ENCODE data around the gene AOAH. TPM values are rescaled to one million over a fixed set of nuclear protein-coding genes. Genes with fewer than 3 reads are reported as not detected.
"Not testable (repeated sequence)": the region's sequence is repeated elsewhere in the genome, so short reads cannot be mapped to it uniquely, and the experiment has no call there.

Gene AOAH
- polyA plus RNA-seq, 5 donors: 4.4 to 7.6 (median 4.8) TPM

DNA sequence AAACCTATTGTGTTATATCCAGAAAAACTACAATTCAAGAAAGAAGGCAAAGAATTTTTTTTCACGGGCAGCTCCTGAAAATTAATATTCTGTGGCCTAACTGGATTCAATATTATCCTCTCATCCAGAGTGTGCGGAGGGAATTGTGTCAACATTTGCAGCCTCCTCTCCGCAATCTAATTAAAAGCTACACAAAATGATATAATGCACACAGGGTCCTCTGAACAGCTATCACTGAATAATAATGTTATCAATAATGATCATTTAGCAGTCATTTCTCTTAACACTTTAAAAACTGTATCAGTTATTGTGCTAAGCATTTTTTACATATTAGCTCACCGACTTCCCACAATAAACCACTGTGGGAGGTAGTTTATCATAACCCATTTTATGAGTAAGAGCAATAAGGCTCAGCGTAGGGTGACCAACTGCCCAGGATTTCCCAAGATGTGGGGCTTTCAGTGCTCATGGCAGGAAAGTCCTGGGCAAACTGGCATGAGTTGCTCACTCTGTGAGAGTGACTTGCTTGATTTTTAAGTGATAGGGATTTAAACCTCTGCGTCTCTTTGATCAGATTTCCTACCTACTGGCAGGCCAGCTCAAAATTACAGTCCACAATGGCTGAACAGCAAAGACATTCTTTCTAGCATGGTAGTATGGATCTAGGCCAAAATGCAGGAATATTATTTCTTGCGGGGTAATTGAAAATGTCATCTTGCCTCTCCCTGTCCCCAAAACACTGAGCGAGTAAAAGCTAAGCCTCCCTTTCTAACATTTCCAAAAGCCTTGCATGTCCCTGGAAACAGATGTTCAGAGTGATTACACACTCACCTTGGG lies 65.7 kb downstream of the AOAH start:
- no peak for DNase-seq

DNA sequence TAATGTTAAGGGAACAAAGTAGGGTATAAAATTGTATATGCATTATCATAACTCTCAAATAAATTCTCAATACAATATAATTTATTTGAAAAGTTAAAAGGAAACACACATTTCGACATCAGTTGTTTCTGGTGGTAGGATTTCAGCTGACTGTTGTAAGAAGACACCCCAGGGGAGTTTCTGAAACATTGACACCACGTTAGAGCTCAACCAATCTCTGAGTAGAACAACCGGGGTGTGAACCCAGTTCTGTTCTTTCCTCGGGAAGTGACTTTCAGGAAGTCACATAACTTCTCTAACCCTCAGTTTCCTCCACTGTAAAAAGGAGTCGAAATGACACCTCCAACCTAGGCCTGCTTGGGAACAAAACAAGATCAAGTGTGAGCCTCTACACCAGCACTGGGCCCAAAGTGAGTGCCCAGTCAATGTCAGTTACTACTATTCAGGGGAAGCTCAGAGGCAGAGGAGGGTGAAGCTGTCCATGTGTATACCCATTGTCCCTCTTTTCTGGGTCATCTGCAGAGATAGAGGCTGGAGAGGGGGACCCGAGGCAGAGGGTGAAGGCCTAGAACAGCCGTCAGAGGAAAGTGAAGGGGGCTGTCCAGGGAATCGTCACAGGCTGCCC lies 67.1 kb downstream of the AOAH start:
- DNase-seq: no peak

DNA sequence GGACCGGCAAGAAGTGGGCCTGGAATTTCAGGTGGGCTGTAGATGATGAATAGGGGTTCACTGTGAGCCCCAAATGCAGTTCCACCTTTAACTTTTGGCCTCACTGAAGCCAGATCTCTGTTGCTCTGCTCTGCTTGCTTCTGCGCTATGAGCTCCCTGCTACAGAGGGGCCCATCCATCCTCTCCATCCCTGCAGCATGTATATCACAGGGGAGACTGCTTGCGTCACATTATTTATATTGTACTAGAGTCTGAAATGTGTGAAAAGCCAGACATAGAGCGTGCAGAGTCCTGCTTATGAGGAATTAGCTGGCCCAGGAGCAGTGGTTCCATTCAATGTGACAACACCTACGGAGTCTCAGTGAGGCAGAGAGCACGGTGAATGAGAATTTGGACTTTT lies 69.9 kb downstream of the AOAH start:
- no peak for DNase-seq

DNA sequence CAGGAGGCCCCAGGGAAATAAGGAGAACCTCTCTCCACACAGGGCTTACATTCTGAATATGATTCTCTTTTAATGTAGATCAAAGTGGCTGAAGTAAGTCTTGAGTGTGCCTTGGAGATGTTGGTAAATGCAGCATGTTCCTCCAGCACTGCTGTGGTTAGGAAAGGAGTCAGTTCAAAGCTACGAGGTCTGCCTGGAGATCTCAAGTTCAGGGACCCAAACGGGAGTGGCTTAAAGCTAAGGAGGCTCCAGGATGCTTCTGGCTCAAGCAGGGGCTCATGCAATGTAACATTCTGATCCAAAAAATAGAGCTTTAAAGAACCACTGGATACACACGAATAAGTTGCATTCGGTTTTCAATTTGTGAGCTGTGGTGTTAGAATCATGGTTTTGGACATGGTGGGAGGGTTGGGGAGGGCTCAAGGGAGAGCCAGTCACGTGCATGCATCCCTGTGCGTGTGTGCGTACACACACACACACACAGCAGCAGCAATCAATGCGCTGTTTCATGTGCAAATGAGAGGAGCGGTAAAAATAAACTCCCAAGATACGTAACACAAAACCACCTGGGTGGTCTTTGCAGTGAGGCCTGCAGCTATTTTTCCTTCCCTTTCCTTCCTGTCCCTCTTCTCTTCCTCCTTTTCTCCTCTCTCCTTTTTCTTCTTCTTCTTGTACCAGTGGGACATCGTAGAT lies 70.5 kb downstream of the AOAH start:
- no peak for DNase-seq

DNA sequence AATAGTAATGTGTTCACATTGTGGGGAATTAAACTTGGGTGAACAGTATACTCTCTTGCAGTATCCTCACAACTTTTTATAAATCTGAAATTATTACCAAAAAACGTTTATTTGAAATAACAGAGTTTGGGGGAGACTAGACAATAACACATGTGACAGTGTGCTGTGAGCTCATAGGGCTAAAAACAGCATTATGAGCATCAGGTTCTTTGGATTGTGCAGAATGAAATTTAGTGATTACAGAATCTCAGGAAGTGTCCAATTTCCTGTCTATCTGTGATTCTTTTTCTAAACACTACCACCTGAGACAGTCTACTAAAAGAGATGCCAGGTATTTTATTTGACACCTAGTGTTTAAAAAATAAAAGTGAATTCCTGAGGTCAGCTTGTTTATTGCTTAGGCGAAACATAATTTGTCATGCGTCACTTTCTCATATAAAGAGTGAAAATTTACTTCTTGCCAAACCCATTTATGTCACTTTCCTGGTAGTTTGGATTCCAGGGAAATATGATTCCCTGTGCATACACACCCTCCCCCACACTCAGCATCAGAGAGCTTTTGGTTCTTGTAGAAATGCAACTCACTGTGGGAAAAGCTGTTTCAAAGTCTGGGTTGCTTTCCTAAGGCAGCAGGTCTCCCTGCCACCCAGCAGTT lies 71.2 kb downstream of the AOAH start:
- no peak for DNase-seq

DNA sequence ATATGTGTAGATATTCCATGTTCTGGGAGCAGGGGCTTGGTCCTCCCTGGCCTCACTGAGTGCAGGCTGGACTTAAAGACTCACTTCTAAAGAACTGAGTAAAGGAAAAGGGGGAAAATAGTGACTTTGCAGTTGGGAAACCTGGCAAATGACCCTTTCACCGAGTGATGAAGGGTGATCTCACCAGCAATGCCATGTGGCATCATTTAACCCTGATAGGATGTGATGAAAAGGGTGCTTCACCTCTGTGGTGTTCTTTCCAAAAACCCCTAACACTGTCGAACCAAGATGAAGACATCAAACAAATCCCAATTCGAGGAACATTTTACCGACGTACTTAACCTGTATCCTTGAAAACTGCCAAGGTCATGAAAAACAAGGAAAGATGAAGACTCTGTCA lies 71.9 kb downstream of the AOAH start:
- DNase-seq: no peak

DNA sequence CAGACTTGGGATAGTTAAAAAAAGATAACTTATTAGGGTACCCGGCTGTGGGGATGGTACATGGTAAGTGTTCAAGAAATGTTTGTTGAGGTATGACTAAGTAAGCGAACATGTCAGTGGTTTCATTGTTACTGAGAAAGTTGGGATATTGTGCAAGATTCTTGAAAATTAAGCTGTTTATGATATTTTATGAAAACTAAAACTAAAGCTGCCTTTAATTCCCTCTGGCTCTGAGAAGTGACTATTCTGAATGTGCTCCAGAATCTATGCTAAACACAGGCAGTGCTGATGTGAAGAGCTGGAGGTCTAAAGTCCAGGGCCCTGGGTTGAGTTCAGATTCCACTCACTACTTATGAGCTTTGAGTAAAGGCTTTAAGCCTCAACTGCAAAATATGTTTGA lies 72.9 kb downstream of the AOAH start:
- no peak for DNase-seq

DNA sequence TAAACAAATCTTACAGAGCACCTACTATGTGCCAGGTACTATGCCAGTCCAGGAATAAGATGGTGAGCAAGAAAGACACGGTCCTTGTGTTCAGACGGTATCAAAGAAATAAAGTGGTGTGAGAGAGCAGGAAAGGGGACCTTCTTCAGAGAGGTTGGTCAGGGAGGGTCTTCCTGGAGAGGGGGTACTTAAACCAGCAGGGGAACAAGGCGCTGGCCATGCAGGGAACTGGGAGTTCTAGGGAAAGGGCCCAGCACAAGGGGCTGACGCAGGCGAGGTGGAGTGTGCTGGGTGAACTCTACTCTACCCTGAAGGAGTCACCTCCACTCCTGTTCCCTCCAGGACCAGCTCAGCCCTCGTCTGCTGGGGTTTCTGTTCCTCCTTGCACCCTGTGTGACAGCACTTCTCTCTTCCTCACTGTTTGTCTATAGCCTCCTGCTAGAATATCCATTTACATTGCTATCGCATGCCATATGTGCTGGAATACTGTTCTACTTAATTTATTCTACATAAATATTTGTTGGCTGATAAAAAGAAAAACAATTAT lies 73.5 kb downstream of the AOAH start:
- no peak for DNase-seq

DNA sequence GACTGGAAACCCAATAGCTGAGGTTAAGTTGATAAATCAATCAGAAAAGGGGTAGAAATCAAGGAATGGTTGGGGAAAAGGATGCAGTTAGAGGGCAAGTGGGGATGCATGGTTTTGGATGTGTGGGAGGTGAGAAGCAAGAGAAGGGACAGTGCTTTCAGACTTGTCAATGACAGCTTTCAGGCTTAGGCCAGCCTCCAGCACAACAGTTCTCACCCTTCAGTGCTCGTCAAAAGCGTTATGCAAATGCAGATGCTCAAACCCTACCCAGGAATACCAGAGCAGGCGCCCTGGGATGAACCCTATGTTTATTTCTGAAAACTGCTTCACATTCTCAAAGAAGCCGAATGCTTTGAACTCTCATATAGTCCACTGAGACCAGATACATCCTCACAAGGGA lies 74.0 kb downstream of the AOAH start:
- no peak for DNase-seq

DNA sequence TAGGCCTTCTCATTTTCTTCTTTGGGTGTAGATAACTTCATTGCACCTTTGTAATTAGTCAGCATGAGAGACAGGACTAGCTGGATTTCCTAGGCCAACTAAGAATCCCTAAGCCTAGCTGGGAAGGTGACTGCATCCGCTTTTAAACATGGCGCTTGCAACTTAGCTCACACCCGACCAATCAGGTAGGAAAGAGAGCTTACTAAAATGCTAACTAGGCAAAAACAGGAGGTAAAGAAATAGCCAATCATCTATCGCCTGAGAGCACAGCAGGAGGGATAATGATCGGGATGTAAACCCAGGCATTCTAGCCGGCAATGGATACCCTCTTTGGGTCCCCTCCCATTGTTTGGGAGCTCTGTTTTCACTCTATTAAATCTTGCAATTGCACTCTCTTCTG lies 75.0 kb downstream of the AOAH start:
- not testable (repeated sequence) for DNase-seq

DNA sequence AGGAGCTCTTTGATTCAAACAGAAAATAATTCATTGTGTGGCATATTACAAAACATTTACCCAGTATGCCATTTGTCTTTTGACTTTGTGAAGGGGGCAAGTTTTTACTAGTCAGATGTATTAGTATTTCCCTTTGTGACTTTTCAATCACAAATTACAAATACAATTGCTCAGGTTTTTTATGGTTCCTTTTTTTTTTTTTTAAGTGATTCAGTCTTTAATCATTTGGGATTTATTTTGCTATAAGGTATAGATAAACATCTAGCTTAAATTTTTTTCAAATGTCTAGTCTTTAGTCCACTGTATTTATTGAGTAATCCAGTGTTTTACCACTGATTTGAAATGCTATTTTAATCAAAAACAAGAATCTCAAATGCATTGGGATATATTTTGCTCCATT lies 75.9 kb downstream of the AOAH start:
- no peak for DNase-seq

DNA sequence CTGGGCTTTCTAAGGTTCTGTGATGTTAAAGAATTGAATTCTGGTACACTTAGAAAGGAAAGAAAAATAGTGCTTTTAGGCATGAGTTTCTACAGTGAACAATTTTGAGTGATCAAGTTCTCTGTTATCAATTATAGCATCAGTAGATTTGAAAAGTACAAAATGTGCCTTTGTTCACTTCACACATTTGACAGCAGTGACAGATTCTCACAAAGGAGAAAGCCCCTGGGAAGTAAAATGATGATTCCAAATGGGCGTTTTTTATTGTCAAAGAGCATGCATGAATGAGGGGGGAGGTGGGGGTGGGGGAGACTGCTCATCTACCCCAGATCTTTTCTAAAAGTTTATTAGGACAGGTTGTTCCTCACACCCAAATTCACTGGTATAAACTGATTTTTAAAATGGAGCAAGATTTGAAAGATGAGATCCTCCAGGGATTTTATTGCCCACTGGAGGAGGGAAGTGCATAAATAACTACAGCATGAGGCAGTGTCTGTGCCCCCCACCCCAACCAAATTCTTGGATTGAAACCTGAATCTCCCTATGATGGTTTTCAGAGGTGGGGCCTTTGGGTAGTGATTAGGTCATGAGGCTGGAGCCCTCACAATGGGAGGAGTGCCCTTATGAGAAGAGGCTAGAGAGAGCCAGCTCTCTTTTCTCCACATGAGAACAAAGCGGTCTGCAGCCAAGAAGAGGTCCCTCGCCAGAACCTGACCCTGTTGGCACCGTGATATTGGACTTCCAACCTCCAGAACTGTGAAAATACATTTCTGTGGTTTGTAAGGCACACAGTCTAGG lies 79.5 kb downstream of the AOAH start:
- no peak for DNase-seq

DNA sequence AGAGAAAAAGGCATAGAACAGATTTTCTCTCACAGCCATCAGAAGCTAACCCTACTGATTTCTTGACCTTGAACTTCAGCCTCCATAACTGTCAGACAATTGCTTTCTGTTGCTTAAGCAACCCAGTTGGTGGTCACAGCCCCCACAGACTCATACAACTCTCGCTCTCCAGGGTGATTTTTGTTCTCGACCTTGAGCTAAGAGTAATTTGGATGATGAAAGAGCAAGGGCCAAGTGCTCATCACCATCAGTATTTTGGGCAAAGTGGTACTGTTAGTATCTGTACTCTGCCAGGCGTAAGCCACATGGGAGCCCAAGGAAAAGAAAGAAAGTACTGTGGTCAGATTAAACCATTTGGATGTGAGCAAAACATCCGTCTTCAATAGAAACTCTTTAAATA lies 81.9 kb downstream of the AOAH start:
- no peak for DNase-seq

DNA sequence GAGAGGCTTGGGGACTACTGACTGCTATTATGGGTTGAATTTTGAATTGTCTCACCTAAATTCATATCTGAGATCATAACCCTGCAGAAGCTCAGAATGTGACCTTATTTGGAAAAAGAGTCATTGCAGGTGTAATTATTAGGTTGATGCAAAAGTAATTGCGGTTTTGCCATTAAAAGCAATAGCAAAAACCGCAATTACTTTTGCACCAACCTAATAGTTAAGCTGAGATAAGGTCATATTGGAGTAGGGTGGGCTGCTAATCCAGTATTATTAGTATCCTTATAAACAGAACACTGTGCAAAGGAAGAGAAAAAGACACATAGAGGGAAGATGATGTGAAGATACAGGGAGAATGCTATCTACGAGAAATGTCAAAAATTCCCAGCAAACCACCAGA lies 82.3 kb downstream of the AOAH start:
- no peak for DNase-seq

DNA sequence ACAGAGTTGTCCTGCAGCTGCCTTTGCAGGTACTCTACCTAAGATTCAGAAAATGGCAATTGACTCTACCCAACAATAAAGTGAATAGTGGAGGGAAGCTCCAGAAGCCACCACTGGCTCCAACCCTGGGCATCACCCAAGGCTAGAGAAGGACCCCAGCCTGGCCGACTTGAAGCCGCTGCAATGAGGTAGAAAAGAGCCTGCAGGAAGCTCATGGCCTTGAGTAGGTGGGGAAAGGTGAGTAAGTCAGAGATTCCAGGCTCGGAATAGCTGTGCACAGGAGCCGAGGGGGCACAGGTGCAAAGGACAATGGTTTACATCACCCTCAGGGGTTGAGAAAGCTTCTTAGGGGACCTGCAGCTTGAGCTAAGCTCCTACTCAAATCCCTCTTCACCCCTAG lies 83.6 kb downstream of the AOAH start:
- no peak for DNase-seq

DNA sequence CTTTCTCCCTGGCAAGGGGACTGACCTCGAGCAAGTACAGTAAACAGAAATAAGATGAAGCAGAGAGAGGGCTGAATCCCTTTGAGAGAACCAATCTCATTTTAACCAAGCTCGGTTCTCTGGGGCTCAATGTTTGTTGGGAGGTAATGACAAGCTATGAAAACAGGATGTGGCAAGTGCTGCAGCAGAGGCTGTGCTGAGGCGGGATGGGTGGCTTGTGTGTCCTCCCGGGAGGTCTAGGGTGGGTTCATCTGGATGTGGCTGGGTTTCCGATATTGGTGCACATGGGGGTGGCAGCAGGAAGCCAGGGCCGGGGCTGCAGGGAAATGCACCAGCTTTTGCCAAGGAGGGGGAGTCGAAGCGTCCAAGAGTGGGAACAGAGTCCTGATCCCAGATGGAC lies 84.5 kb downstream of the AOAH start:
- DNase-seq: no peak

DNA sequence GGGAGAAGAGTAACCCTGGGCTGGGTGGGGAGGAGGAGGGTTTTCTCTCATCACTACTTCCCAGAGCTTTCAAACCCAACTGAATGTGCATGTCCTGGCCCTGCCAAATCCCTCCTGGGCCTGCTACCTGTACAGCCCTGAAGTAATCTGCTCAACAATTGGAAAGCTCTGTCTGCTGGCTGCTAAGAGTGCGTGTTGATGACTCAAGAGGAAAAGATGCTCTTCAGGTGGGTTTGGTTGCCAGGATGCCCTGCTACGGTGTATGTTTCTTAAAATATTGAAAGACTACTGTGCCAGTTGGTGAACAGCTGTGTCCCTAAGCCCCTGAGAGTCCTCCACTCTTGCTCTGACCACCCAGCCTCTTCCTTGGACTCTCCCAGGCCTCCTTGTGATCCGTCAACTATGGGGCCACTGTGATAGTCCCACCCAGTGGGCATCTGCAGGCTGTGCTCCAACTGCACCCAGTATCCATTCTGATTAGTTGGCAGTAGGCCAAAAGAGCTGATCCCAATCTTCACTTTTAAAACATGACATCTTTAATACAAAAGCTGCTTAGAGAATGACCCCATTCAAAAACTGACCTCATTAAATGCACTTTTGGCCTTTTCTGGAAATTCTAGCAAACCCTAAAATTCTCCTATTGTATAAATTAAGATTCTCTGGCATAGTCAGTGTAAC lies 85.6 kb downstream of the AOAH start:
- DNase-seq: no peak

DNA sequence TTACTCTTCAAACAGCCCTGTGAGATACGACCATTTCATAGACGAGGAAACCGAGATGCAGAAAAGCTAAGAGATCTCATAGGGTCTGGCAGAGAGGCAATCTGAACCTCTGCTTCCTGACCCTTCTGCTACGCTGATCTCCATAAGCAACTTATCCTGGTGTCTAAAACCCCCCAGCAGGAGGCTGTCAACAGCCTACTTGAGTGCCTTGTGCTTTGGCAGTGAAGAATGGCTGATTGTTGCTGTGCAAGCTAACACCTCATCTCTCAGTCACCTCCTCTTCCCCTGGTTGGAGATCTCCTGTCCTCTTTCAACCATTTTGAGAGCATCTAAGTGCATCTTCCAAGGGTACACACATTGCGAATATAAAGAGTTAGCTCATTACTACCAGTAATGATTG lies 86.2 kb downstream of the AOAH start:
- no peak for DNase-seq

DNA sequence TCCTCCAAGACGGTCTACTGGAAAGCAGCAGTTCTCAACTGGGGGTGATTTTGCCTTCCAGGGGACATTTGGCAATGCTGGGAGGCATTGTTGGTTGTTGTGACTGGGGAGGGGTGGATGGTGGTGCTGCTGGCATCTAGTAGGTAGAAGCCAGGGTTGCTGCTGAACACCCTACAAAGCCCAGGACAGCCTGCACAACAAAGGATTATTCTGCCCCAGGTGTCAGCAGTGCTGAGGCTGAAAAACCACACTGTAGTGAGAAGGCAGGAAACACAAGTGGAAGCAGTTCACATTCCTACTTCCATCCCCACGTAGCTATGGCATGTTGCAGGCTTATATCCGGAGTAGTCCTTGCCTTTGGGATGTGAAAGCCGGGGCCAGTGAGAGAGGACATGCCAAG lies 86.9 kb downstream of the AOAH start:
- DNase-seq: no peak

DNA sequence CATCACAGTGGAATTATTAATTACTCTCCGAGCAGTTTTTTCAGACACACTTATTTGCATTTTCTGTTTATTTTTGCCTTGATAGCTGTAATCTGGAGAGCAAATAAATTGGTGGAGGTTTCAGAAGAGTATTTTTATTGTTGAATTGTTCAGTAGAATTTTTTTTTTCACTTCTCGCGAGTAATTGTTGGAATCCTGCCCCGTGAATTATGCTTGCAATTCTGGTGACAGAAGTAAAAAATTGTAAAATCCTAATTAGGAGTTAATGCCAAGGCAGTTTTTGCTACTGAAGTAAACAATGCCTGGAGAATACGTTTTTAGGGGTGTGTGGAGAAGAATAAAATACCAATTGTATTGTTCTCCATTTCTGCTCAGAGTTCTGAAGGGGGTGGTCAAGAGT lies 88.2 kb downstream of the AOAH start:
- DNase-seq: no peak

DNA sequence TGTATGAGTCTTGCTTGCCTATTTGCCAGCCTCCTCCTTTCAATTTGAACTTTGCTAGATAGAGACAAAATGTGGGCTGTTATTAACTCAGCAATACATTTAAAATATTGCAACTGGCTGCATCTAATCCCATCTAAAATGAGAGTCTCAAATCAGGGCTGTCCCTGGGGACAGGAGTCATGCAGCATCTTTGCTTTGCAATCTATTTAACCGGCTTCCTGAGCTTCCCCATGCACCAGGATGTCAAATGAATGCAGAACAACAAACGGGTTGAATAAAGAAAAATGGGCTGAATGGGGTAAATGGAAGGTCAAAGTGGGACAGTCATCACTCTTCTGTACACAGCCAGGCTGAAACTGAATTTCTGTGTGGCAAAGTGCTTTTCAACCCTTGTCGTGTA lies 89.2 kb downstream of the AOAH start:
- no peak for DNase-seq
